KG1 (cell line): ENCODE measurements around the gene MTMR8.
A peak's percentile ranks its signal among the peaks of the same experiment; 100 is the strongest.
"Not testable (repeated sequence)": the region's sequence is repeated elsewhere in the genome, so short reads cannot be mapped to it uniquely, and the experiment has no call there.

Experiments used
- DNase-seq: peaks from one replicate; lab custom pipeline; 2025; lab: John Stamatoyannopoulos, UW

Gene MTMR8

GRCh38 chrX:64394874-64395567 lies at the start of gene MTMR8:
Gene MTMR8 (minus strand): TSS chrX:64395452. CDS start chrX:64395363, 89 bp downstream.
- peak; percentile 15 for DNase-seq

DNA sequence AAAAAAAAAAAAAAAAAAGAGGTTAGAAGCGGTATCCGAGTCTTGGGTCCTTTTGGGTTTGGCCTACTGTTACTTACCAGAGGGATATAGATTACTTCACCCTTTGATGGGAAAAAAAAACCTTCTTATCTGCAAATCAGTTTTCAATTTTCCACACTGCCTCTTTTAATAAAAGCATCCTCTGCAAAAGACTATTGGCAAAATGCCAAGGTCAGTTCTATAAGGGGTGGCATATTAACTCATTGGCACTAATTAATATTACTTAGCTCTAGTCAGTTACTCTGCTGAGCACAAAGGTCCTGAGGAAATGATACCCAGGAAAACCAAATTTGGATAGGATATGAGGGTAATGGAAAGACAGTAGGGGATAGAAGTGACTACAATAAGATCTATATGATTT lies 44.3 kb upstream of the MTMR8 start:
- no peak for DNase-seq

DNA sequence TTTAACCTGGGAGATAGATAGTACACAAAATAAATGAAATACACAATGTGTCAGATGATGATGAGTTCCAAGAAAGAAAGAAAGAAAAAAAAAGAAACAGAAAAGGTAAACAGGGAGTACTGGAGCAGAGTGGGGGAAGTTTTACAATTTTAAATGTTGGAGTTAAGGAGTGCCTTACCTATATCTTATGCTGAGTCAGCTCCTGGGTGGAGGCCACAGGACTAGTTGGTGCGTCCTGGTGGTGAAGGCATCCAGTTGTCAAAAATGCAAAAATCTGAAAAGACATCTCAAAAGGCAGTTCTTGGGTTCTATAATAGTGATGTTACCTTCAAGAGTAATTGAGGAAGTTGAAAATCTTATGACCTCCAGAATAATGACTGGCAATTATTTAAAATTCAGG lies 42.4 kb upstream of the MTMR8 start:
- no peak for DNase-seq

DNA sequence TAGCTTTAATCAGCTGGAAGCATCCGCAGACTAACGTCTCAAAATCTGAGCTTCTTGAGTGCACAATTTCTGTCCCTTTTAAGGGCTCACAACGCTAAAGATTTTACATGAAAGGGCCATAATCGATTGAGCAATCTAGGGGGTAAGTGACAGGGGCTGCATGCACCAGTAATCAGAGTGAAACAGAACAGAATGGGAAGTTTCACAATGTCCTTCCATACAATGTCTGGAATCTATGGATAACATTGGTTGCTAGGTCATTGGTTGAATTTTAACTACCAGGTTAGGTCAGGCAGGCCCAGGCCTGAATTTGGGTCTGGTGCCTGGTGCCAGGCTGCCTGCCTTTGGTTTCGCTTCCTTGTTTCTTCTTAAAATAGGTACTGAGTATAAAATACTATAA lies 42.0 kb upstream of the MTMR8 start:
- DNase-seq: no peak

- DNase-seq: no peak
These were observed 33.1 kb upstream of the MTMR8 start for GRCh38 chrX:64428371-64428770.

DNA sequence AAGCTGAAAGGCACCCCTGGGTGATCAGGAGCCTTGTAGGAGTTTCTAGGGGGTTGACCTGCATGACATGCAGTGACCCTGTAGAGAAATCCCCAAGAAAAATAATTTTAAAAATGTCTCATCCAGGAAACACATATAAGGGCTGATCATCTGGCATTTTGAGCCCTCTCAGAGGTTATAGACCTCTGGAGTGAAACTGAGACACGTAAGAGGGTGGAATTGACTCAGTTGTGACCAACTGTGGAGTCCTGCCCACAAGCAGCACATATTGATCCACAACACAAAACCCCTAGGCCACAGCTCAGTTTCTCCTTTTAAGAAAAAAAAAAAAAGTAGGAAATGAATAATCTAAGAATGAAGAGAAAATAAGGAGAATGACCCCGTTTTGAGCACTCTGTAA lies 32.5 kb upstream of the MTMR8 start:
- DNase-seq: no peak

GRCh38 chrX:64427281-64427680 lies 32.0 kb upstream of the MTMR8 start:
- DNase-seq: no peak

DNA sequence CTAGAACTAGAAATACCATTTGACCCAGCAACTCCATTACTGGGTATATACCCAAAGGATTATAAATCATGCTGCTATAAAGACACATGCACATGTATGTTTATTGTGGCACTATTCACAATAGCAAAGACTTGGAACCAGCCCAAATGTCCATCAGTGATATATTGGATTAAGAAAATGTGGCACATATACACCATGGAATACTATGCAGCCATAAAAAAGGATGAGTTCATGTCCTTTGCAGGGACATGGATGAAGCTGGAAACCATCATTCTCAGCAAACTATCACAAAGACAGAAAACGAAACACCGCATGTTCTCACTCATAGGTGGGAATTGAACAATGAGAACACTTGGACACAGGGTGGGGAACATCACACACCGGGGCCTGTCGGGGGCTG lies 14.5 kb upstream of the MTMR8 start:
- not testable (repeated sequence) for DNase-seq

DNA sequence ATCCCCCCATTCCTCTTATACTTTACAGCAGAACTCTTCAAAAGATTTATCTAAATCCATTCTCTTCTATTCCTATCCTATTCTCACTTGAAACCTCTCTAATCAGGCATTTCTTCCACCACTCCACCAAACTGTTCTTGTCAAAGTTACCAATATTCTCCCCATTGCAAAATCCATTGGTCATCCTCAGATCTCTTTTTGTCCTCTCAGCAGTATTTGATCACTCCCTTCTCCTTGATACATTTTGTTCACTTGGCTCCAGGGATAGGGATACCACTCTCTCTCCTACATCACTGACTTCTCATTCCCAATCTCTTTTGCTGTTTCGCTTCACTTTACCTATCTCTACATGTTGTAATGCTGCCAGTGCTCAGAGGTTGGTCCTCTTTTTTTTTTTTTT lies 2.8 kb upstream of the MTMR8 start:
- no peak for DNase-seq

DNA sequence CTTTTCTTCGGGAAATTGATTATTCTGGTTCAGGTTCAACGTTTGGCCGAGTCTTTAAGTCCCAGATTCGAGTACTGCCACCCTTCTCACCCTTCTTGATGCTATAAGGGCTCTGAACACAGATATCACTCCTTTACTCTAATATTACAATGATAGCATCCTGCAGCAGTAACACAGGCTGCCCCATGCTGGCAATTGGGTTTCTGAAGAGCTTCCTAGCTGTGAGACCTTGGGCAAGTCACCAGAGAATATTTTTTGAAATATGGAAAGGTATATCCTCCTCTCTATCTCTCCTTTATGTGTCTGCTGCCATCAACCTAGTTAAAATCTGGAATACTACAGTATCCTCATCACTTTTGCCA lies 297 bp upstream of the MTMR8 start:
- DNase-seq: no peak

DNA sequence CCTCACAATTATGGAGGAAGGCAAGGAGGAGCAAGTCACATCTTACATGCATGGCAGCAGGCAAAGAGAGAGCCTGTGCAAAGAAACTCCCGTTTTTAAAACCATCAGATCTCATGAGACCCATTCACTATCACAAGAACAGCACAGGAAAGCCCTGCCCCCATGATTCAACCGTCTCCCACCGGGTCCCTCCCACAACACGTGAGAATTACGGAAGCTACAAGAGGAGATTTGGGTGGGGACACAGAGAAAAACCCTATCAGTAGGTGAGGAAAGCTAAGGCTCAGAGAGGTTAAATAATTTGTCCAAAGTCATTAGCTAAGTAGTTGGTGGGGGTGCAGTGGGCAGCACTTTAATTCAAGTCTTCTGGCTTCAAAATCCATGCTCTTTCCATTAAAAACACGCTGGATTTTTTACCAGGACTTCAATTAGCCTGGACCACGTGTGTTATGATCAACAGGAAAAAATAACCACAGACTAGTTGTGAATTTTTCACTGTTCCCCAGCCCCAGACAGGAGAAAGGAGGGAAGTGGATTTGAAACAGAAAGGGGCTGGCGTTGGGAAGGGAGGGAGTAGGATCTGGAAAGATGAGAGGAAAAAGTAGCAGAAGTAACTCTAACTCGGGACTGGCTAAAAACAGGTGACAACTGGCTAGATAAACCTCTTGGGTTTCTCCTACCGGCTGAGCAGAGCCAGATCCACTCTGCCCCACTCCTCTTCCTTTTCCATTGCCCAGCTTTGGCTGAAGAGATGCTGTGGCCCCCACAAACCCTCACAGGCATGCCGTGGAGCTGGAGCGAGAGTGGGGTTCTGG lies 986 bp downstream of the MTMR8 start:
- DNase-seq: no peak

DNA sequence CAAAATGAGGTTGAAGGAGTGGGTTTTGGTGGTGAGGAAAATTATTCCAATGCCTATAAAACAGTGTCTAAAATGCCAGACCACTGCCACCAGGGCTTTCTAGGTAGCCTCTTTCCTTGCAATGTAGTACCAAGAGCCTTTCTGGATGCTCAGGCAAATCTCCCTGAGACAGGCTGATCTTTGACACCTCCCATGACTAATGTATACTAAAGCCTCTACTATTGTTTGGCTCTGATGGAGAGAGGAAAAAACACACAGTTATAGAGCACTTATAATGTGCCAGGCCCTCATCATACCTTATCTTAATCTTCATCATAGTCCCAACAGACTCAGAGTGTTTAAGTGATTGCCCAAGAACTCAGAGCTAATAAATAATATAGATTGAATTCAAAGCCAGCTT lies 5.8 kb downstream of the MTMR8 start:
- DNase-seq: no peak

DNA sequence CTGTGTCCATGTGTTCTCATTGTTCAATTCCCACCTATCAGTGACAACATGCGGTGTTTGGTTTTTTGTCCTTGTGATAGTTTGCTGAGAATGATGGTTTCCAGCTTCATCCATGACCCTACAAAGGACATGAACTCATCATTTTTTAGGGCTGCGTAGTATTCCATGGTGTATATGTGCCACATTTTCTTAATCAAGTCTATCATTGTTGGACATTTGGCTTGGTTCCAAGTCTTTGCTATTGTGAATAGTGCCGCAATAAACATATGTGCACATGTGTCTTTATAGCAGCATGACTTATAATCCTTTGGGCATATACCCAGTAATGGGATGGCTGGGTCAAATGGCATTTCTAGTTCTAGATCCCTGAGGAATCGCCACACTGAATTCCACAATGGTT lies 14.5 kb downstream of the MTMR8 start:
- not testable (repeated sequence) for DNase-seq

DNA sequence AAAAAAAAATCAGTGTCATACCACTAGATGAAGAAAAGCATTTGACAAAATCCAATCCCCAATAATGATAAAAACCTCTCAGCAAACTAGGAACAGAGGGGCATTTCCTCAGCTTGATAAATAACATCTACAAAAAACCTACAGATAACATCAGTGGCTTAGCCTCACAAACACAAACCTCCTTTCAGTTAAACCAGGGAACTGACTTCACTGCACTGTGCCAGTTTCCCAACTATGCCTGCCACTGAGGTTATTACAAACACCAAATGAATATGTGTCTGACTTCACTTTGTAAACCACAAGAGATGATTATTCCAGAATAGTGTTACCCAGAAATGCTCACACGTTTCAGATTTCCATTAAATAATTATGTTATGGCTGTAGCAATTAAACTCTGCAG lies 15.3 kb downstream of the MTMR8 start:
- no peak for DNase-seq

- no peak for DNase-seq
These were observed 17.5 kb downstream of the MTMR8 start for GRCh38 chrX:64377753-64378152.

GRCh38 chrX:64352081-64352480 lies 43.2 kb downstream of the MTMR8 start:
- no peak for DNase-seq

GRCh38 chrX:64350521-64350920 lies 44.7 kb downstream of the MTMR8 start:
- no peak for DNase-seq

GRCh38 chrX:64350047-64350446 lies 45.2 kb downstream of the MTMR8 start:
- DNase-seq: no peak

GRCh38 chrX:64342811-64343210 lies 52.4 kb downstream of the MTMR8 start:
- no peak for DNase-seq

DNA sequence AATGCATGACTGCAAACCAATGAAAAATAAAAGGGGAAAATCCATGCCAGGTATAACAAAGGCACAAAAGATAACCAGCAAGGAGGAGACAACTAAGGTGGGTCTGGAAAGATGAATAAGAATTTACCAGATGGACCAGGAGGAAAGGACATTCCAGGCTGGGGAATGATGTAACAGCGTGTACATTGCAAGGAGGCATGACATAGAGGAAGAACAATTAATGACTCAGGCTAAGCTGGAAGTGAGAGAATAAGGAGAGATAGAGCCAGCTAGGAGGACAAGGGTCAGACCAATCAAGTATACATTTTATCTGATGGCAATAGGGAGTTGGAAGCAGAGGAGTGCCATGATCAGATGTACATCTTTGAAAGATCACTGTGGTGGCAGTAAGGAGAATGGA lies 57.0 kb downstream of the MTMR8 start:
- no peak for DNase-seq

DNA sequence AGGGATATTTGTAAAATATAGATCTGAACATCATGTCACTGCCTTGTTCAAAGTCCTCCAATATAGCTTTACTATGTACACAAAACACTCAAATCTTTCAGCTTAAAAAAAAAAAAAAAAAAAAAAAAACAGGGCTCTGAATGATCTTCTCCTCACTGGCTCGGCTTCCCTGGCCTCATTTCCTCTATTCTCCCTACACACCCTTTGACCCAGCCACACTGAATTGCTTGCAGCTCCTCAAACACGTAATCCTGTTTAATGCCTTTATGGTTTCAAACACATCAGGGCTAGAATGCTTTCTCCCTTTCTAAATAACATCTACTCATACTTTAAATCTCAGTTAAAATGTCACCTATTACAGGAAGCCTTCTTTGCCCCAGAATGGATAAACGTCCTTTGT lies 60.8 kb downstream of the MTMR8 start:
- DNase-seq: no peak

GRCh38 chrX:64330284-64330683 lies 65.0 kb downstream of the MTMR8 start:
- no peak for DNase-seq

GRCh38 chrX:64321507-64321906 lies 73.7 kb downstream of the MTMR8 start:
- no peak for DNase-seq

DNA sequence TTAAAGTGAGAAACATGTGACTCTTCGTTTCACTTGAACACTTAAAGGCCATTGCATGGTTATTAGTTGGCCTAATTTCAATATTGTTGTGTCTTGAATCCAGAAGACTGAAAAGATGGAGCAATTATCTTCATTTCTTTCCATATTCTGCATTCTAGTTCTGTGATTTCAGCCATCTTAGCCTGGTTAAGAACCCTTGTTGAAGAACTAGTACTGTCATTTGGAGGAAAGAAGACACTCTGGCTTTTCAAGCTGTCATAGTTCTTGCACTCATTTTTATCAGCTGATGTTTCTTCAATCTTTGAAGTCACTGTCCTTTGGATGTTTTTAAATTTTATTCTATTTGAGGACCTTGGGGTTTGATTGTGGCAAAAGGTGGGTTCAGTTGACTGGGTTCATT lies 81.6 kb downstream of the MTMR8 start:
- DNase-seq: no peak
